H9 (cell line): ENCODE data around the gene ACOT8. TPM values are rescaled to one million over a fixed set of nuclear protein-coding genes. Genes with fewer than 3 reads are reported as not detected.

Experiments used
- DNase-seq: peaks from one replicate; pipeline ENCODE4 v3.0.0-alpha.2; 2017
- H2AFZ ChIP-seq: one replicate; pipeline ENCODE4 v1.6.1; 2013; ENCODE audit warnings: mild to moderate bottlenecking, low read length, control low read depth, moderate library complexity
- H2AK5ac ChIP-seq: 2 replicates; pipeline ENCODE4 v1.6.1; 2013; ENCODE audit warnings: low read length, control low read depth, mixed read lengths; ENCODE audit not compliant: insufficient read length
- H2BK120ac ChIP-seq: one replicate; pipeline ENCODE4 v1.6.1; 2013; ENCODE audit warnings: low read depth, mild to moderate bottlenecking, low read length, control low read depth, inconsistent platforms; ENCODE audit not compliant: poor library complexity, severe bottlenecking
- H2BK12ac ChIP-seq: 2 replicates; pipeline ENCODE4 v1.6.1; 2013; ENCODE audit warnings: low read length, control low read depth, mixed read lengths, low read depth; ENCODE audit not compliant: insufficient read length
- H2BK15ac ChIP-seq: 2 replicates; pipeline ENCODE4 v1.6.1; 2013; ENCODE audit warnings: low read depth, low read length, control low read depth
- H2BK20ac ChIP-seq: one replicate; pipeline ENCODE4 v1.6.1; 2013; ENCODE audit warnings: low read depth, mild to moderate bottlenecking, low read length, control low read depth, inconsistent platforms; ENCODE audit not compliant: poor library complexity, severe bottlenecking
- H2BK5ac ChIP-seq: 2 replicates; pipeline ENCODE4 v1.6.1; 2013; ENCODE audit warnings: low read length, control low read depth, mixed read lengths; ENCODE audit not compliant: insufficient read length
- H3K14ac ChIP-seq: 2 replicates; pipeline ENCODE4 v1.6.1; 2013; ENCODE audit warnings: low read length, control low read depth; ENCODE audit not compliant: insufficient read depth
- H3K18ac ChIP-seq: 2 replicates; pipeline ENCODE4 v1.6.1; 2013; ENCODE audit warnings: low read depth, mild to moderate bottlenecking, mixed read lengths, low read length, control low read depth; ENCODE audit not compliant: insufficient read length
- H3K23ac ChIP-seq: 2 replicates; pipeline ENCODE4 v1.6.1; 2013; ENCODE audit warnings: low read length, control low read depth, mixed read lengths, low read depth; ENCODE audit not compliant: insufficient read length
- H3K23me2 ChIP-seq: 2 replicates; pipeline ENCODE4 v1.6.1; 2013; ENCODE audit warnings: low read depth, mild to moderate bottlenecking, mixed read lengths, low read length, control low read depth; ENCODE audit not compliant: insufficient read length, poor library complexity, severe bottlenecking
- H3K27ac ChIP-seq: 2 replicates; pipeline ENCODE4 v1.5.1; 2013; ENCODE audit warnings: low read length, control low read depth, mixed read lengths, low read depth; ENCODE audit not compliant: insufficient read length
- H3K27me3 ChIP-seq: 2 replicates; pipeline ENCODE4 v1.6.1; 2013; ENCODE audit warnings: low read length, control low read depth, inconsistent platforms; ENCODE audit not compliant: insufficient read depth
- H3K4ac ChIP-seq: 2 replicates; pipeline ENCODE4 v1.6.1; 2013; ENCODE audit warnings: low read depth, mild to moderate bottlenecking, control low read depth, inconsistent platforms, low read length, moderate library complexity
- H3K4me1 ChIP-seq: 2 replicates; pipeline ENCODE4 v1.6.1; 2013; ENCODE audit warnings: low read length, control low read depth, inconsistent platforms; ENCODE audit not compliant: insufficient read depth
- H3K4me2 ChIP-seq: 2 replicates; pipeline ENCODE4 v1.6.1; 2013; ENCODE audit warnings: low read length, control low read depth, mixed read lengths; ENCODE audit not compliant: insufficient read length, insufficient read depth
- H3K56ac ChIP-seq: 2 replicates; pipeline ENCODE4 v1.6.1; 2013; ENCODE audit warnings: low read depth, mild to moderate bottlenecking, mixed read lengths, low read length, control low read depth; ENCODE audit not compliant: insufficient read length
- H3K79me1 ChIP-seq: 2 replicates; pipeline ENCODE4 v1.6.1; 2013; ENCODE audit warnings: low read depth, mild to moderate bottlenecking, moderate library complexity, low read length, control low read depth, inconsistent platforms; ENCODE audit not compliant: insufficient read depth, poor library complexity, severe bottlenecking
- H3K79me2 ChIP-seq: 2 replicates; pipeline ENCODE4 v1.6.1; 2013; ENCODE audit warnings: low read length, control low read depth, inconsistent platforms; ENCODE audit not compliant: insufficient read depth
- H3K9ac ChIP-seq: 2 replicates; pipeline ENCODE4 v1.6.1; 2013; ENCODE audit warnings: low read length, control low read depth, mixed read lengths; ENCODE audit not compliant: insufficient read length; ENCODE audit errors: extremely low read depth
- H3K9me3 ChIP-seq: one replicate; pipeline ENCODE4 v1.6.1; 2013; ENCODE audit warnings: low read depth, low read length, inconsistent platforms; ENCODE audit not compliant: control insufficient read depth
- H3T11ph ChIP-seq: one replicate; pipeline ENCODE4 v1.6.1; 2013; ENCODE audit warnings: mild to moderate bottlenecking, low read length, control low read depth, inconsistent platforms
- H4K20me1 ChIP-seq: one replicate; pipeline ENCODE4 v1.6.1; 2013; ENCODE audit not compliant: control insufficient read depth, insufficient read length, insufficient read depth
- H4K5ac ChIP-seq: 2 replicates; pipeline ENCODE4 v1.6.1; 2013; ENCODE audit warnings: low read depth, mild to moderate bottlenecking, mixed read lengths, low read length, control low read depth; ENCODE audit not compliant: insufficient read length
- H4K8ac ChIP-seq: replicated peaks from 2 replicates; pipeline ENCODE4 v1.6.1; 2013; ENCODE audit warnings: low read length, control low read depth, mixed read lengths, low read depth; ENCODE audit not compliant: insufficient read length
- H4K91ac ChIP-seq: 2 replicates; pipeline ENCODE4 v1.6.1; 2013; ENCODE audit warnings: low read depth, mild to moderate bottlenecking, moderate library complexity, mixed read lengths, low read length, control low read depth; ENCODE audit not compliant: insufficient read length
- H3K27ac Mint-ChIP-seq, 3 experiments: 2 replicates in 2 of 3; 3 replicates in 1 of 3; pipeline ENCODE4 v1.8.0; 2020 to 2021; ENCODE audit warnings: mixed read lengths in 3 of 3, mild to moderate bottlenecking in 1 of 3, moderate library complexity in 1 of 3
- H3K27me3 Mint-ChIP-seq: 2 replicates; pipeline ENCODE4 v1.8.0; 2021; ENCODE audit warnings: low read depth, mild to moderate bottlenecking, moderate library complexity, mixed read lengths
- H3K36me3 Mint-ChIP-seq, 3 experiments: 2 replicates in 2 of 3; 3 replicates in 1 of 3; pipeline ENCODE4 v1.8.0; 2020 to 2021; ENCODE audit warnings: low read depth in 3 of 3, mixed read lengths in 3 of 3; ENCODE audit not compliant: insufficient read depth in 1 of 3
- H3K4me1 Mint-ChIP-seq, 2 experiments: 2 replicates each; pipeline ENCODE4 v1.8.0; 2020; ENCODE audit warnings: mixed read lengths in 2 of 2
- H3K4me3 Mint-ChIP-seq, 2 experiments: 2 replicates in 1 of 2; 3 replicates in 1 of 2; pipeline ENCODE4 v1.8.0; 2020 to 2021; ENCODE audit warnings: mild to moderate bottlenecking in 2 of 2, mixed read lengths in 2 of 2, moderate library complexity in 1 of 2
- H3K9me3 Mint-ChIP-seq, 2 experiments: 2 replicates in 1 of 2; 3 replicates in 1 of 2; pipeline ENCODE4 v1.8.0; 2020; ENCODE audit warnings: mild to moderate bottlenecking in 2 of 2, mixed read lengths in 2 of 2, moderate library complexity in 1 of 2
- CTCF ChIP-seq: fragments of 200-600 bp; sonication (generic); conservative IDR thresholded peaks from 3 replicates; pipeline ENCODE4 v1.8.0; 2021; ENCODE audit warnings: antibody characterized with exemption, mild to moderate bottlenecking
- WGBS: extraction: QIAGEN DNeasy Blood & Tissue Kit; methylation state at CpG from one replicate; pipeline ENCODE4 v1.1.7; 2013; ENCODE audit warnings: missing lambda C conversion rate, low lambda C conversion rate, mixed read lengths; ENCODE audit not compliant: insufficient read length; ENCODE audit errors: extremely low coverage; 5-methylcytosine and 5-hydroxymethylcytosine counted together
- total RNA-seq: library from RNA; stranded (reverse); gene quantifications from 2 replicates; pipeline ENCODE4 v1.2.1, GENCODE V29; 2021

ACOT8 gene
- total RNA-seq, 1 experiment from 2014 or later, result 26.7 TPM

DNA sequence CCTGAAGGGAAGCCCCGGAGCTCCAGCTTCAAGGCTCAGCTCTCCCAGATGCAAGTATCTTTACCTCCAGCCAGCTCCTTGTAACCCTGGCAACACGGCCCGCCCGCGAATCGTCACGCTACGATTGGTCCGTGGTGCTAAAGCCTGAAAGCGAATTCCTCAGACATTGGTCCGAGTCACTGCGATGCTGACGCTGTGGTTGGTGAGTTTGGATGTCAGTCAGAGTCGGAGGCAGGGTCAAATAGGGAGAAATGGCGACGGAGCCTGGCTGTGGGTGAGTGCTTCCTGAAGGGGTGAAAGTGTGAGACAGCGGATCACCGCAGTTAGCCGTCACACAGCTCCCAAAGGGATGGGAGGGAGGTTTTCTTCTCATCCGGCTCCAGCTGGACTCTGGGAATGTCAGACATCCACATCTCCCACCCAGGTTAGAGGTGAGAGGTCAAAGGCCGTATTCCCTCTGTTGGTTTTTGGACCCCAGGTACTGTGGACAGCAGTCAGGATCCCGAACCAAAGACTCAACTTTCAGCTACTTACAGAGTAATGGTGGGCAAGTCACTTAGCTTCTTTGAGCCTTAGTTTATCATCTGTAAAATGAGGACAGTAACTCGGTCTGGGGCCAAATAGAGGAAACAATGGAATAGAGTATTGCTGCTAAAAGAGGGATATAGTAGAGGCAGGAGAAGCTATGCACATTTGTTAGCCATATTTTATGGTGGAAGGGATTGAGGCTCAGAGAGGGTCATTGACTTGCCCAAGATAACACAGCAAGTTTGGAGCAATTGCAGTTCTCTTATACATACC, 24.0 kb upstream of the ACOT8 start, which contains the start of gene ZSWIM1:
ZSWIM1 (plus strand) TSS at position 240 of the 801 bp plus-strand sequence. CDS start 1,366 bp downstream, outside the sequence.
- peak within 1 kb of the TSS; percentile 78 for H3K18ac ChIP-seq
- no peak within 1 kb of the TSS for H3T11ph ChIP-seq
- peaks cover 5% of the 10 kb centered on the region; the same call in 1 of the 2 replicates for H3K79me2 ChIP-seq
- no peak within 1 kb of the TSS for H2AK5ac ChIP-seq
- no peak within 1 kb of the TSS for H4K5ac ChIP-seq
- no peak within 1 kb of the TSS for H2BK5ac ChIP-seq
- no peak within 1 kb of the TSS for H3K27ac ChIP-seq
- no peaks in the 10 kb centered on the region for H3K79me1 ChIP-seq
- H2BK20ac ChIP-seq, result no peak within 1 kb of the TSS
- no peaks in the 10 kb centered on the region for H3K4me1 ChIP-seq
- no peak within 1 kb of the TSS for H2BK15ac ChIP-seq
- H2BK120ac ChIP-seq, result no peak within 1 kb of the TSS
- peaks cover 5% of the 10 kb centered on the region for H3K23me2 ChIP-seq
- Mint-ChIP-seq H3K27me3 (no peaks in the 10 kb centered on the region), H3K4me3 (peak within 1 kb of the TSS; percentile 93 to 95), H3K4me1 (peaks cover 5 to 9% of the 10 kb centered on the region in 2 experiments), H3K36me3 (peaks cover 17 to 33% (median 20%) of the 10 kb centered on the region in 3 experiments), H3K27ac (peak within 1 kb of the TSS; percentile 82 to 95 (median 93)), H3K9me3 (no peaks in the 10 kb centered on the region)
- H3K14ac ChIP-seq, result peak within 1 kb of the TSS; percentile 72
- H3K23ac ChIP-seq, result no peak within 1 kb of the TSS
- H2AFZ ChIP-seq, result no peak within 1 kb of the TSS
- no CpG with 5 or more reads among the region's 23 CpGs for WGBS
- H3K9ac ChIP-seq, result peak within 1 kb of the TSS; percentile 96
- H4K20me1 ChIP-seq, result no peaks in the 10 kb centered on the region
- H3K4me2 ChIP-seq, result peak within 1 kb of the TSS; percentile 96
- no peak within 1 kb of the TSS for H4K91ac ChIP-seq
- H4K8ac ChIP-seq, result no peak within 1 kb of the TSS
- no peak within 1 kb of the TSS for H3K4ac ChIP-seq
- no peak for TF ChIP-seq CTCF
- H2BK12ac ChIP-seq, result no peak within 1 kb of the TSS
- peak; percentile 99 for DNase-seq
- H3K27me3 ChIP-seq, result no peaks in the 10 kb centered on the region
- H3K9me3 ChIP-seq, result no peaks in the 10 kb centered on the region
- no peak within 1 kb of the TSS for H3K56ac ChIP-seq
